Neural cell (in vitro differentiated cells): ENCODE results near the gene TM2D3. TPM values are rescaled to one million over a fixed set of nuclear protein-coding genes. Genes with fewer than 3 reads are reported as not detected.

Experiments
- H2AFZ ChIP-seq: fragments of 200-600, 300-800 bp; sonication (generic), shearing (Covaris generic); 2 replicates; pipeline ENCODE4 v1.6.0; 2014; ENCODE audit warnings: low read depth, mild to moderate bottlenecking, antibody characterized with exemption, low read length, moderate library complexity
- H3F3A ChIP-seq: fragments of 200-600 bp; shearing (Covaris generic); 2 replicates; pipeline ENCODE4 v1.6.1; 2016; ENCODE audit warnings: mild to moderate bottlenecking, moderate library complexity, mixed read lengths, antibody characterized with exemption, low read length; ENCODE audit not compliant: insufficient read depth, poor library complexity, severe bottlenecking
- H3K27ac ChIP-seq: fragments of 200-600, 300-800 bp; sonication (generic), shearing (Covaris generic); 2 replicates; pipeline ENCODE4 v1.5.1; 2014; ENCODE audit warnings: mild to moderate bottlenecking, low read length, moderate library complexity
- H3K27me3 ChIP-seq: fragments of 300-800, 200-600 bp; sonication (generic), shearing (Covaris generic); 2 replicates; pipeline ENCODE4 v1.6.0; 2014; ENCODE audit warnings: mild to moderate bottlenecking, low read depth, low read length, moderate library complexity; ENCODE audit not compliant: insufficient read depth
- H3K36me3 ChIP-seq: fragments of 300-800, 200-600 bp; sonication (generic), shearing (Covaris generic); 2 replicates; pipeline ENCODE4 v1.5.1; 2014; ENCODE audit warnings: mild to moderate bottlenecking, antibody characterized with exemption, low read length, moderate library complexity; ENCODE audit not compliant: insufficient read depth
- H3K4me2 ChIP-seq: fragments of 300-800, 200-600 bp; sonication (generic), shearing (Covaris generic); 2 replicates; pipeline ENCODE4 v1.6.0; 2014; ENCODE audit warnings: mild to moderate bottlenecking, low read length
- H3K4me3 ChIP-seq: fragments of 300-800, 200-600 bp; sonication (generic), shearing (Covaris generic); 2 replicates; pipeline ENCODE4 v1.5.1; 2014; ENCODE audit warnings: mild to moderate bottlenecking, low read length, moderate library complexity
- H3K79me2 ChIP-seq: fragments of 200-600 bp; shearing (Covaris generic); replicated peaks from 2 replicates; pipeline ENCODE4 v1.6.0; 2014; ENCODE audit warnings: mild to moderate bottlenecking, low read length, moderate library complexity; ENCODE audit not compliant: insufficient read depth
- H3K9ac ChIP-seq: fragments of 300-800, 200-600 bp; sonication (generic), shearing (Covaris generic); 2 replicates; pipeline ENCODE4 v1.6.1; 2016; ENCODE audit warnings: mild to moderate bottlenecking, low read length, mixed read lengths
- H3K9me2 ChIP-seq: fragments of 200-600 bp; shearing (Covaris generic); 2 replicates; pipeline ENCODE4 v1.6.1; 2016; ENCODE audit warnings: mild to moderate bottlenecking, low read length, mixed read lengths; ENCODE audit not compliant: insufficient read depth
- H3K9me3 ChIP-seq: fragments of 200-600, 300-800 bp; sonication (generic), shearing (Covaris generic); 2 replicates; pipeline ENCODE4 v1.6.1; 2016; ENCODE audit warnings: mild to moderate bottlenecking, mixed run types, low read length, moderate library complexity, mixed read lengths
- H4K20me1 ChIP-seq: fragments of 200-600 bp; shearing (Covaris generic); 2 replicates; pipeline ENCODE4 v1.6.1; 2016; ENCODE audit warnings: mild to moderate bottlenecking, mixed run types; ENCODE audit not compliant: insufficient read depth
- CTCF ChIP-seq: fragments of 450-650 bp; IDR thresholded peaks from 2 replicates; pipeline ENCODE4 v1.5.1; 2014; ENCODE audit warnings: antibody characterized with exemption, mild to moderate bottlenecking, moderate library complexity; ENCODE audit not compliant: poor library complexity, severe bottlenecking
- EP300 ChIP-seq: fragments of 450-650 bp; conservative IDR thresholded peaks from 2 replicates; pipeline ENCODE4 v1.6.1; 2014; ENCODE audit warnings: antibody characterized with exemption, mild to moderate bottlenecking, moderate library complexity; ENCODE audit not compliant: poor library complexity, severe bottlenecking
- EZH2 ChIP-seq: fragments of 200-600, 300-800 bp; shearing (Covaris generic), sonication (generic); IDR thresholded peaks from 2 replicates; pipeline ENCODE4 v1.6.1; 2014; ENCODE audit warnings: antibody characterized with exemption, low read length, borderline replicate concordance, mild to moderate bottlenecking; ENCODE audit not compliant: insufficient read depth, poor library complexity, severe bottlenecking
- MXI1 ChIP-seq: fragments of 450-650 bp; conservative IDR thresholded peaks from 2 replicates; pipeline ENCODE4 v1.6.1; 2014; ENCODE audit warnings: antibody characterized with exemption, mild to moderate bottlenecking; ENCODE audit not compliant: poor library complexity, severe bottlenecking
- RAD21 ChIP-seq: fragments of 450-650 bp; conservative IDR thresholded peaks from 2 replicates; pipeline ENCODE4 v1.6.1; 2014; ENCODE audit warnings: antibody characterized with exemption, mild to moderate bottlenecking, moderate library complexity
- SMC3 ChIP-seq: fragments of 450-650 bp; conservative IDR thresholded peaks from 2 replicates; pipeline ENCODE4 v1.6.1; 2014; ENCODE audit warnings: antibody characterized with exemption, mild to moderate bottlenecking, moderate library complexity; ENCODE audit not compliant: poor library complexity
- TAF1 ChIP-seq: IDR thresholded peaks from 2 replicates; pipeline ENCODE4 v1.6.1; 2012; ENCODE audit warnings: low read depth
- polyA plus RNA-seq: library from polyadenylated mRNA; depleted of rRNA; stranded (reverse); fragments of >200 nt; gene quantifications from 2 replicates; pipeline ENCODE4 v1.2.3, GENCODE V29; 2014
- TF ChIP-seq, protein P1 (sequence below): IDR thresholded peaks from 2 replicates; pipeline ENCODE4 v1.6.1; 2012; ENCODE audit warnings: borderline replicate concordance

Gene TM2D3
- polyA plus RNA-seq, 1 donor from 2014 or later, result 343 TPM

DNA sequence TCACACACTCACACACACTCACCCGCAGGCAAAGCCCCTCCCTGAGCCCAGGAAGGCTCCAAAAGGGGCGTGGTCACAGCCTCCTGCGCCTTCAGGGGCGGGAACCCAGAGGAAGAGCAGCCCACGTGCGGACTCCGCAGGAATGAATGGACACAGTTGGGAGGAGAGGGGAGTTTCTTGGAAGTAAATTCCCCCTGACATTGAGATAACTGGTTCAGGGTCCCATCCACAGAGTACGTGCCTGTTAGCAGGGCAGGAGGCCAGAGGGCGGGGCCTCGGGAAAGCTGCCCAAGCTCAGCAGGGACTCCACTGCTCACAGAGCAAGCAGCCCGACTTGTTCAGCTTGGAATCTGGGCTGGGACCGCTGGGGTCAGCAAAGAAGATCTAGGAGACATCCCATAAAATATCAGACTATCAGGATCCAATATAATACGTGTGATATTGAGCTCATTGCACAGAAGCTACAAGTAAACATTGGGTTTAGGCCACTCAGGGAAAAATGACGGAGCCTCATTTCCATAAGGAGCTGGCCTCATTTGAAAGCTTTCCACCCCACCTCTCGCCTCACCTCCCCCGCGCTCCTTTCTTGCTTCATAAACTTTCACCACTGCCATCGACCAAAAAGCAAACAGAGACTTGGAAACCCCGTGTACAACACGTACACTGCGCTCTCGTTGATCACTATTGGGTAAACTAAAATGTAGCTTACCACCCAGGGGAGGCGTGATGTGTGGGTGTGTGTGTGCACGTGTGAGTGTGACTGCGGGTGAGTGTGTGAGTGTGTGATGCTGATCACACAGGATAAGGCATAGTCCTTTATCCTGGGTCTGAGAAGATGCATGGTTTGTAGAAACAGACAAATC lies 36.0 kb downstream of the TM2D3 start:
- Histone ChIP-seq H3F3A (no peaks in the 10 kb centered on the region), H3K27me3 (no peaks in the 10 kb centered on the region), H3K4me3 (no peak overlapping the region), H3K4me2 (no peak overlapping the region), H2AFZ (no peak overlapping the region), H3K79me2 (no peaks in the 10 kb centered on the region), H4K20me1 (no peaks in the 10 kb centered on the region), H3K27ac (no peak overlapping the region), H3K9ac (no peak overlapping the region), H3K9me3 (no peaks in the 10 kb centered on the region), H3K36me3 (no peaks in the 10 kb centered on the region), H3K9me2 (no peaks in the 10 kb centered on the region)
- TF ChIP-seq, protein P1, sequence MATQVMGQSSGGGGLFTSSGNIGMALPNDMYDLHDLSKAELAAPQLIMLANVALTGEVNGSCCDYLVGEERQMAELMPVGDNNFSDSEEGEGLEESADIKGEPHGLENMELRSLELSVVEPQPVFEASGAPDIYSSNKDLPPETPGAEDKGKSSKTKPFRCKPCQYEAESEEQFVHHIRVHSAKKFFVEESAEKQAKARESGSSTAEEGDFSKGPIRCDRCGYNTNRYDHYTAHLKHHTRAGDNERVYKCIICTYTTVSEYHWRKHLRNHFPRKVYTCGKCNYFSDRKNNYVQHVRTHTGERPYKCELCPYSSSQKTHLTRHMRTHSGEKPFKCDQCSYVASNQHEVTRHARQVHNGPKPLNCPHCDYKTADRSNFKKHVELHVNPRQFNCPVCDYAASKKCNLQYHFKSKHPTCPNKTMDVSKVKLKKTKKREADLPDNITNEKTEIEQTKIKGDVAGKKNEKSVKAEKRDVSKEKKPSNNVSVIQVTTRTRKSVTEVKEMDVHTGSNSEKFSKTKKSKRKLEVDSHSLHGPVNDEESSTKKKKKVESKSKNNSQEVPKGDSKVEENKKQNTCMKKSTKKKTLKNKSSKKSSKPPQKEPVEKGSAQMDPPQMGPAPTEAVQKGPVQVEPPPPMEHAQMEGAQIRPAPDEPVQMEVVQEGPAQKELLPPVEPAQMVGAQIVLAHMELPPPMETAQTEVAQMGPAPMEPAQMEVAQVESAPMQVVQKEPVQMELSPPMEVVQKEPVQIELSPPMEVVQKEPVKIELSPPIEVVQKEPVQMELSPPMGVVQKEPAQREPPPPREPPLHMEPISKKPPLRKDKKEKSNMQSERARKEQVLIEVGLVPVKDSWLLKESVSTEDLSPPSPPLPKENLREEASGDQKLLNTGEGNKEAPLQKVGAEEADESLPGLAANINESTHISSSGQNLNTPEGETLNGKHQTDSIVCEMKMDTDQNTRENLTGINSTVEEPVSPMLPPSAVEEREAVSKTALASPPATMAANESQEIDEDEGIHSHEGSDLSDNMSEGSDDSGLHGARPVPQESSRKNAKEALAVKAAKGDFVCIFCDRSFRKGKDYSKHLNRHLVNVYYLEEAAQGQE, result no peak
- TF ChIP-seq EP300, result no peak
- no peak for TF ChIP-seq CTCF
- TF ChIP-seq TAF1, result no peak
- TF ChIP-seq SMC3, result no peak
- no peak for TF ChIP-seq EZH2
- TF ChIP-seq MXI1, result no peak
- no peak for TF ChIP-seq RAD21

DNA sequence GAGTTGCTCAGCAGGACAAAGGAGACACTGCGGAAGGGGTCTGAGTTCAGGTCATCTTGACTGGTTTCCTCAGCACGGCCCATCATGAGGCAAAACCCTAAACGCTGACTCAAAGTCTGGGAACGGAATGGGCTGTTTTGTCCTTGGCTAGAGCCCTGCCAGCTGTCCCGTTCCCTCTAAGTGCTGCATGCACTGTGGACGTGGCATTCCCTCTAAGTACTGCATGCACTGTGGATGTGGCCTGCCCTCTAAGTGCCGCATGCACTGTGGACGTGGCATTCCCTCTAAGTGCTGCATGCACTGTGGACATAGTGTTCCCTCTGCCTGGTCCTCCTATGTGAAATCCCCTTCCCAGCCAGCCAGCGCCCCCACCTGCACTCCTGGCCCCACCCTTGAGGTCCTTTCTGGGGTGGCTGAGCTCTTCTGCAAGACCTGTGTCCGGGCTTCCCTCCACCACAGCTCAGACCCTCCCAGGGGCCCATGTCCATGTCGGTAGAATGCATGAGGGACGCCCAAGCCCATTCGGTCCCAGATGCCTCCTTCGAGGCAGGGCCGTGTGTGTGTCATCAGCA lies 36.7 kb downstream of the TM2D3 start:
- Histone ChIP-seq H3K9me2 (no peaks in the 10 kb centered on the region), H3K4me3 (no peak overlapping the region), H3K9ac (no peak overlapping the region), H2AFZ (no peak overlapping the region), H3K79me2 (no peaks in the 10 kb centered on the region), H3K27ac (no peak overlapping the region), H3K4me2 (no peak overlapping the region), H3K36me3 (no peaks in the 10 kb centered on the region), H3K27me3 (no peaks in the 10 kb centered on the region), H3K9me3 (no peaks in the 10 kb centered on the region), H4K20me1 (no peaks in the 10 kb centered on the region), H3F3A (no peaks in the 10 kb centered on the region)
- TF ChIP-seq EZH2, result no peak
